Mononuclear cell (primary cell): ENCODE measurements around the gene SCO2. TPM values are rescaled to one million over a fixed set of nuclear protein-coding genes. Genes with fewer than 3 reads are reported as not detected.
"Not testable (repeated sequence)": the region's sequence is repeated elsewhere in the genome, so short reads cannot be mapped to it uniquely, and the experiment has no call there.

Source experiments
- H3K27me3 ChIP-seq: 2 replicates; pipeline ENCODE4 v1.6.0; 2011; ENCODE audit warnings: low read length, control low read depth; ENCODE audit not compliant: insufficient read depth
- H3K4me1 ChIP-seq: 2 replicates; pipeline ENCODE4 v1.5.1; 2011; ENCODE audit warnings: mild to moderate bottlenecking, low read length, control low read depth; ENCODE audit not compliant: insufficient read depth
- H3K4me3 ChIP-seq: 2 replicates; pipeline ENCODE4 v1.5.1; 2011; ENCODE audit warnings: mild to moderate bottlenecking, low read length, moderate library complexity
- H3K9me3 ChIP-seq: 2 replicates; pipeline ENCODE4 v1.5.1; 2011; ENCODE audit warnings: low read depth, mild to moderate bottlenecking, control low read depth, low read length
- total RNA-seq: library from RNA; depleted of rRNA; stranded (reverse); fragments of >200 nt; gene quantifications from one replicate; pipeline ENCODE4 v1.2.3, GENCODE V29; 2012

Gene SCO2
- total RNA-seq, 1 donor: 33.8 TPM

DNA sequence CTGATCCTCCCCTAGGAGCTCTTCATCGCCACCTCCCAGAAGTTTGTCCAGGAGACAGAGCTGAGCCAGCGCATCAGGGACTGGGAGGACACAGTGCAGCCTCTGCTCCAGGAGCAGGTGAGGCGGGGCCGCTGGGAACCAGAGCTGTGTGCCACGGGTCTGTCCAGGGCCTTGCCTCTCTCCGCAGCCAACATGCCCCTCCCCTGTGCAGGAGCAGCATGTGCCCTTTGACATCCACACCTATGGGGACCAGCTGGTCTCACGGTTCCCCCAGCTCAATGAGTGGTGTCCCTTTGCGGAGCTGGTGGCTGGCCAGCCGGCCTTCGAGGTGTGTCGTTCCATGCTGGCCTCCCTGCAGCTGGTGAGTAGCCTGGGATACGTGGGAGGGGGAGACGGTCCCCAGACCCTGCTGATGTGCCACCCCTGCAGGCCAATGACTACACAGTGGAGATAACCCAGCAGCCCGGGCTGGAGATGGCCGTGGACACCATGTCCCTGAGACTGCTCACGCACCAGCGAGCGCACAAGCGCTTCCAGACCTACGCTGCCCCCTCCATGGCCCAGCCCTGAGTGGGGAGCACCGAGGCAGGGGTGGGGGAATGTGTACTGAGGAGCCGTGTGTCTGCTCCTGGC, 2.5 kb downstream of the SCO2 start:
- peaks cover 33% of the 10 kb centered on the region for H3K4me1 ChIP-seq
- no peak overlapping the region for H3K4me3 ChIP-seq
- no peaks in the 10 kb centered on the region for H3K27me3 ChIP-seq
- H3K9me3 ChIP-seq: no peaks in the 10 kb centered on the region

DNA sequence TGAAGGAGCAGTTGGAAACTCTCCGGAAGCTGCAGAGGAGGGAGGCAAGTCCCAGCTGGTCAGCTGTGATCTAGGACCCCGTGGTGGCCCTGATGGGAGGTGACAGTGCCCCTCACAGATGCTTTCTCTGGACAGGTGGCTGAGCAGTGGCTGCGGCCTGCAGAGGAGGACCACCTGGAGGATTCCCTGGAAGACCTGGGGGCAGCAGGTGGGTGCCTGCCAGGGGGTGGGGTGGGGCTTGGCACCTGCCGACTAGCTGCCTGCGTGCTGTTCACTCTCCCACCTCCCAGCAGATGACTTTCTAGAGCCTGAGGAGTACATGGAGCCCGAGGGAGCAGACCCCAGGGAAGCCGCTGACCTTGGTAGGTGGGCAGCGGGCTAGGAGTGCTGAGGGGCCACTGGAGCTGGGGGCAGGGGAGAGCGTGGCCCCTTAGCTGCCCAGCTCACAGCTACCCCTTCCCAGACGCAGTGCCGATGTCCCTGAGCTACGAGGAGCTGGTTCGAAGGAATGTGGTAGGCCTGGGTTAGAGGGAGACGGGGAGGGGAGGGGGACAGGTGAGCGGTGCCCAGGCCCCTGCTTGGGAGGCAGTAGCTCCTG, 3.1 kb downstream of the SCO2 start:
- Histone ChIP-seq H3K9me3 (no peaks in the 10 kb centered on the region), H3K4me3 (no peak overlapping the region), H3K27me3 (no peaks in the 10 kb centered on the region), H3K4me1 (peaks cover 27% of the 10 kb centered on the region)

DNA sequence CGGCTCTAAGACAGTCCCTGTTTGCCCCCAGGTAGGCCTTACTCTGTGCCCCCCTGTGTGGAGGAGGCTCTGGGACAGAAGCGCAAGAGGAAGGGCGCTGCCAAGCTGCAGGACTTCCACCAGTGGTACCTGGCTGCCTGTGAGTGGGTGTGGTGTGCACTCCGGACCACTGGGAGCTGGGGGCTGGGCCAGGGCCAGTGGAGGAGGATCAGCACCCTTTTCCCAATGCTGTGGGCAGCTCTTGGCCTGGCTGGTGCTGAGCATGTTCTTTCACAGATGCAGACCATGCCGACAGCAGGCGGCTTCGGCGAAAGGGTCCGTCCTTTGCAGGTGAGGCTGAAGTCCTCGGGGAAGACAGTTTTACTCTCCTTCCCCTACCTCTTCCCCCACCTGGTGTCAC, 3.7 kb downstream of the SCO2 start:
- H3K4me1 ChIP-seq: peaks cover 21% of the 10 kb centered on the region
- H3K27me3 ChIP-seq: no peaks in the 10 kb centered on the region
- H3K4me3 ChIP-seq: no peak overlapping the region
- no peaks in the 10 kb centered on the region for H3K9me3 ChIP-seq

DNA sequence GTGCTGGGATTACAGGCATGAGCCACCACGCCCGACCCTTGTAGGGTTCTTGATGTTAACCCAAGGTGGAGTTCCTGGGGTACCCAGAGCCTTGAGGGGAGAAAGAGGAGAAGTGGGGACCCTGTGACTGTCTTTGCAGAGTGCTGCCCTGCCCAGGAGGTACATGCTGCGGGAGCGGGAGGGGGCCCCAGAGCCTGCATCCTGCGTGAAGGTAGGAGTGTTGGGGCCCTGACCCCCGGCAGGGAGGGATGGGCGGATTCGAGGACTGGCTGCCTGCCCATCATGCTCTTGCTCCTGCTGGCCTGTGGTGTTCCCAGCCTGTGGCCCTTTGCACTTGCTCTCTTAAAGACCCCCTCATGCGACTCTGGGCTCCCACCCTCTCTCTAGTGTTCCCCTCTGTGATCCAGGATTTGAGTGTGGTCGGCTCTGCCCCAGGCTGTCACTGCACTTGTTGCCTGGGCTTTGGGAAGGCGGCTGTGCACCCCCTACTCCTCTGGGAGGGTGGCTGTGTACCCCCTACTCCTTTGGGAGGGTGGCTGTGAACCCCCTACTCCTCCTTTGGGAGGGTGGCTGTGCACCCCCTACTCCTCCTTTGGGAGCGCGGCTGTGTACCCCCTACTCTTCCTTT, 4.5 kb downstream of the SCO2 start:
- Histone ChIP-seq H3K4me3 (no peak overlapping the region), H3K27me3 (no peaks in the 10 kb centered on the region), H3K4me1 (peaks cover 18% of the 10 kb centered on the region), H3K9me3 (no peaks in the 10 kb centered on the region)

DNA sequence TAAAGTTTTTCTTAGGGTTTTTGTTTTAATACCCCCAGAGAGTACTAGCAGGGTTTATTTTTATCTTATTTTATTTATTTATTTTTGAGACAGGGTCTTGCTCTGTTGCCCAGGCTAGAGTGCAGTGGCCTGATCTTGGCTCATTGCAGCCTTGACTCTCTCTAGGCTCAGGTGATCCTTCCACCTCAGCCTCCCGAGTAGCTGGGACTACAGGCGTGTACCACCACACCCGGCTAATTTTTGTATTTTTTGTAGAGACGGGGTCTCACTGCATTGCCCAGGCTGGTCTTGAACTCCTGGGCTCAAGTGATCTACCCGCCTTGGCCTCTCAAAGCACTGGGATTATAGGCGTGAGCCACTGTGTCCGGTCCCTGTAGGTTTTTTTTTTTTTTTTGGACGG, 5.2 kb downstream of the SCO2 start:
- not testable (repeated sequence) for H3K9me3 ChIP-seq, H3K27me3 ChIP-seq, H3K4me3 ChIP-seq
- peaks cover 16% of the 10 kb centered on the region for H3K4me1 ChIP-seq

DNA sequence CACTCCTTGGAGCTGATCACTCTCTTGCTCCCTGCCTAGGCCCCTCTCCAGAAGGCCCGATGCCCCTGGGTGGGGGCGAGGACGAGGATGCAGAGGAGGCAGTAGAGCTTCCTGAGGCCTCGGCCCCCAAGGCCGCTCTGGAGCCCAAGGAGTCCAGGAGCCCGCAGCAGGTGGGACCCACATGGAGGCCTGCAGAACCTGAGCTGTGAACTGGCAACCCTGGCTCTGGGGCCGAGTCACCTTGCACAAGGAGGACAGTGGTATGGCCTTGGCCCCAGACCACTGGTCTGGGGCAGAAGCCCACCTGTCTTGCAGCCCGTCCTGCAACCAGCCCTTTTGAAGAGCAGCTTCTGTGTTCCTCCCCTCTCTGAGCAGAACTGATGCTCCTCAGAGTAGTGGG, 6.2 kb downstream of the SCO2 start:
- no peaks in the 10 kb centered on the region for H3K9me3 ChIP-seq
- no peaks in the 10 kb centered on the region for H3K27me3 ChIP-seq
- peaks cover 6% of the 10 kb centered on the region for H3K4me1 ChIP-seq
- no peak overlapping the region for H3K4me3 ChIP-seq

DNA sequence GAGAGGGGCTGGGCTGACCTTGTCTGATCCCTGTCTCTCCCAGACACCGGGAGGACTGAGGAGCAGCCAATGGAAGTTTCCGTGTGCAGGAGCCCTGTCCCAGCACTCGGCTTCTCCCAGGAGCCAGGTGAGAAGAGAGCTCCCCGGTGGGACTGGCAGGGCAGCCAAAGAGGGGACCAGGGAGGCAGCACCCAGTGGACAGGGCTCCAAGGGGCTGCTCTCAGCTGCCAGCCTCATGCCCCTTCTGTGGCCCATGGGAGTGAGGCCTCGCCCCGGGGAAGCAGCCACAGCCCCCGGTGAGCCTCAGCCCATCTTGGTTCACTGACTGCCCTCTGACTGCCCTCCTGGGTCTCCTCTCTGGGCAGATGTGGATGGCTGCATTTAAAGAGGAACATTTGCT, 6.8 kb downstream of the SCO2 start:
- no peak overlapping the region for H3K4me3 ChIP-seq
- H3K27me3 ChIP-seq: no peaks in the 10 kb centered on the region
- peaks cover under 1% of the 10 kb centered on the region for H3K4me1 ChIP-seq
- H3K9me3 ChIP-seq: no peaks in the 10 kb centered on the region

DNA sequence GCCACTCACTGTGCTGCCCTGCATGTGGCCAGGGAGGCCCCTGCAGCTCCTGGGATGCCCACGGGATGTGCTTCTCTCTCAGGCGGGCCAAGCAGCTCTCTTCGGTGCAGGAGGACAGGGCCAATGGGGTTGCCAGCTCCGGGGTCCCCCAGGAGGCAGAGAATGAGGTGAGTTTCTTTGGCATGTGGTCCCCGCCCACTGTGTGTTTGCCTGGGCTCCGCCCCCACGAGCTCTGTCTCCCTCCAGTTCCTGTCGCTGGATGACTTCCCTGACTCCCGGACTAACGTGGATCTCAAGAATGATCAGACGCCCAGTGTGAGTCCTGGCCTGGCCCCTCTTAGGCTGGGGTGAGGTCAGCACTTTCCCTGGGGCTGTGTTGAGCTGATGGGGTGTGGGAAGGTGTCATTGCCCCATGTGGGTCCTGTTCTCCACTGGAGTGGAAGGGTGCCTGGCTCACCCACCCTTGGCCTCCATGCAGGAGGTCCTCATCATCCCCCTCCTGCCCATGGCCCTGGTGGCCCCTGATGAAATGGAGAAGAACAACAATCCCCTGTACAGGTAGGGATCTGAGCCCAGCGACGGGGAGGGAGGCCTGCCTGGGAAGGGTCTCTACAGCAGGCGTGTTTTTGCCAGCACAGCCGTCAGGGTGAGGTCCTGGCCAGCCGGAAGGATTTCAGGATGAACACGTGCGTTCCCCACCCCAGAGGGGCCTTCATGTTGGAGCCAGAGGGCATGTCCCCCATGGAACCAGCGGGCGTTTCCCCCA, 7.7 kb downstream of the SCO2 start:
- Histone ChIP-seq H3K4me3 (no peak overlapping the region), H3K27me3 (no peaks in the 10 kb centered on the region), H3K9me3 (no peaks in the 10 kb centered on the region), H3K4me1 (no peaks in the 10 kb centered on the region)

- no peak overlapping the region for H3K4me3 ChIP-seq
- no peaks in the 10 kb centered on the region for H3K4me1 ChIP-seq
- H3K9me3 ChIP-seq: no peaks in the 10 kb centered on the region
- H3K27me3 ChIP-seq: no peaks in the 10 kb centered on the region
Measured at GRCh38 chr22:50516891-50517290, 8.5 kb downstream of the SCO2 start.

DNA sequence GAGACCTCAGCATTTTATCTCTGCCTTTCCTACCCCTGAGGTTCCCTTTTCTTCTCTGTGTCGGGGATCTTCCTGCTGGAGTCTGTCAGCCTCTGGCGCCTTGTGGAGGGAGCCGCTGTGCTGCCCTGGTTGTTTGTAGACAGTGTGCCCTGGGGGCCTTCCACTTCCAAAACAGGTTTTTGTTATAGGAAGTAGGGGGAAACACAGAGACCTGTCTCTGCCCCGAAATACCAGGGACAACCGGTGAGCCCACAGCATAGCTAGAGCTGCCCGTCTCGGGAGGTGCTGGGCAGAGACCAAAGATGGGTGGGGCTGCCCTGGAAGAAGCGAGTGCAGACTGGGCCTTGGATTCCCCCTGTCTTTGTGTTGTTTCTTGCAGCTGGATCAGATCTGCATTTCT, 9.3 kb downstream of the SCO2 start:
- Histone ChIP-seq H3K27me3 (no peaks in the 10 kb centered on the region), H3K4me1 (no peaks in the 10 kb centered on the region), H3K4me3 (no peak overlapping the region), H3K9me3 (no peaks in the 10 kb centered on the region)

DNA sequence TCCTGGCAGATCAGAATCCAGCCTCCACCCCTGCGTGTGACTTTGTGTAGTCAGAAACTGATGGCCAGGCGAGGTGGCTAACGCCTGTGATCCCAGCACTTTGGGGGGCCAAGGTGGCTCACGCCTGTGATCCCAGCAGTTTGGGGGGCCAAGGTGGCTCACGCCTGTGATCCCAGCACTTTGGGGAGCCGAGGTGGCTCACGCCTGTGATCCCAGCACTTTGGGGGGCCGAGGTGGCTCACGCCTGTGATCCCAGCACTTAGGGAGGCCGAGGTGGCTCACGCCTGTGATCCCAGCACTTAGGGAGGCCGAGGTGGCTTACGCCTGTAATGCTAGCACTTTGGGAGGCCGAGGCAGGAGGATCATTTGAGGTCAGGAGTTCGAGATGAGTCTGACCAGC, 12.2 kb downstream of the SCO2 start:
- H3K27me3 ChIP-seq: no peaks in the 10 kb centered on the region
- no peak overlapping the region for H3K4me3 ChIP-seq
- no peaks in the 10 kb centered on the region for H3K9me3 ChIP-seq
- peaks cover 13% of the 10 kb centered on the region for H3K4me1 ChIP-seq

DNA sequence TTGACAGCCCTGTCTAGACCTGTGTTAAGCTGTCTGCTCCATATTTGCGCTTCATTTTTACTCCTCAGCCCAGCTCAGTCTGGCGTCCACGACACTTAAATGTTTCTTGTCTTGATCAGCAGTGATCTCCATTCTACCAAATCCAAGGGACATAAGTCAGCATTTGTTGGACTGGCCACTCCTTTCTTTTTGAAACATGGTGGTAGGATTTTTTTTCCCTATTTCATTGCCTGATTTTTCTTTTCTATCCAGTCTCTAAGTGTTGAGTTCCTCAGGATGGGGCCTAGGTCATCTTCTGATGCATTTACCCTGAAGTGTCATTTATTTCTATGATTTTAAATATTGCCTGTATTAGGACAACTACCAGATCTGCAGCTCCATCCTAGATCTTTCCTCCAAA, 16.5 kb downstream of the SCO2 start:
- Histone ChIP-seq H3K27me3 (no peaks in the 10 kb centered on the region), H3K9me3 (no peaks in the 10 kb centered on the region), H3K4me3 (no peak overlapping the region), H3K4me1 (peaks cover 25% of the 10 kb centered on the region)

DNA sequence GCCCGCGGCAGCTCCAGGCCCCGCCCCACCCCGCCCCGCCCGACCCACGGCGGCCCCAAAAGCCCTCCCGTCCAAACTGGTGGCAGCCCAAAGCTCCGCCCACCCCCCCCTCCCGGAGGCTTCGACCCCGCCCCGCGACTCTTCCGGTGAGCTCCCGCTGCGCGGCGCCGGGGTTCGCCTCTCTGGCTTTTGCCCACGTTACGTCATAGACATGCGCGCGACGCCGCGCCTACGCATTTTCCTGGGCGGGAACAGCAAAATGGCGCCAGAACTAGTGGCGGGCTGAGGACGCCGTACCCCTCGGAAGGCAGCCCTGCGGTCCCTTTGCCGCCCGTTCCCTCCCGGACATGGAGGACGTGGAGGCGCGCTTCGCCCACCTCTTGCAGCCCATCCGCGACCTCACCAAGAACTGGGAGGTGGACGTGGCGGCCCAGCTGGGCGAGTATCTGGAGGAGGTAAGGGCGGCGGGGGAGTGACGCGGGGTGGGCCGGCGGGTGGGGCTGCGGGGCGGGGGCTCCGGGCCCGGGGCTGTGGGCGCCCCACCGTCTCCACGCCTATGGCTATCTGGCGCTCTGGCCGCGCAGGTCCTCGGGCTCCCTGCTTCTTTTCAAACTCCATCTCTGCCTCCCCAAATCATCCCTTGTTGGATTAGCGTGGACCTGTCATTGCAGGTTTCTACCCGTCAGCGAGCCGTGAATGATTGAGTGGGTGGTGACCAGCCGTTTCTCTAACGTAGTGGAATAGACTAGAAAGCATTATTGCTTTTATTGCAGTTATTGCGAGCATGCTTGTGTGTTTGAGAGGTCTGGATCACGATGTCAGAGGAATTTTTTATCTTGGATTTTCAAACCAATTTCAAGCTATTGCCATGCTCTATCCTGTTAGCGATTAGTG, 17.2 kb downstream of the SCO2 start, which contains the start of gene NCAPH2:
Gene NCAPH2, plus strand, starts transcription at position 234 of the 894 bp plus-strand sequence. Its CDS starts 114 bp downstream, at position 348.
- Histone ChIP-seq H3K9me3 (no peaks in the 10 kb centered on the region), H3K4me1 (peaks cover 25% of the 10 kb centered on the region), H3K27me3 (no peaks in the 10 kb centered on the region), H3K4me3 (peak within 1 kb of the TSS; percentile 72)

- Histone ChIP-seq H3K4me1 (peaks cover 25% of the 10 kb centered on the region), H3K9me3 (no peaks in the 10 kb centered on the region), H3K27me3 (no peaks in the 10 kb centered on the region), H3K4me3 (peak within 1 kb of the TSS; percentile 72)
Measured at GRCh38 chr22:50507421-50507990, 17.9 kb downstream of the SCO2 start, which contains the start of gene LMF2. Gene LMF2, minus strand, starts transcription at chr22:50507702. Its CDS starts 27 bp downstream, at chr22:50507675.
